HFFc6 (cell line): ENCODE measurements around the gene IFNL4. TPM values are rescaled to one million over a fixed set of nuclear protein-coding genes. Genes with fewer than 3 reads are reported as not detected.

ENCODE experiments used
- DNase-seq: peaks from one replicate; pipeline ENCODE4 v3.0.0-alpha.2; 2018
- H3K27ac Mint-ChIP-seq: 2 replicates; pipeline ENCODE4 v1.8.0; 2020; ENCODE audit warnings: mild to moderate bottlenecking, mixed read lengths
- H3K27me3 Mint-ChIP-seq: 2 replicates; pipeline ENCODE4 v1.8.0; 2021; ENCODE audit warnings: mild to moderate bottlenecking, moderate library complexity, mixed read lengths; ENCODE audit not compliant: insufficient read depth
- H3K36me3 Mint-ChIP-seq: 2 replicates; pipeline ENCODE4 v1.8.0; 2021; ENCODE audit warnings: low read depth, mixed read lengths
- H3K4me1 Mint-ChIP-seq: 2 replicates; pipeline ENCODE4 v1.8.0; 2020; ENCODE audit warnings: low read depth, mixed read lengths
- H3K4me3 Mint-ChIP-seq: 2 replicates; pipeline ENCODE4 v1.8.0; 2020; ENCODE audit warnings: mild to moderate bottlenecking, moderate library complexity, mixed read lengths
- H3K9me3 Mint-ChIP-seq: 2 replicates; pipeline ENCODE4 v1.8.0; 2020; ENCODE audit warnings: mild to moderate bottlenecking, mixed read lengths
- CTCF ChIP-seq: fragments of 200-600 bp; sonication (generic); IDR thresholded peaks from 2 replicates; pipeline ENCODE4 v1.5.0; 2021; ENCODE audit warnings: antibody characterized with exemption, mild to moderate bottlenecking
- total RNA-seq, 6 experiments: library from RNA; stranded (reverse); fragmentation: NEBNext Ultra II Directional; extraction: Animal tissue kit (Norgen Biotek cat#: 25700); gene quantifications; 2 replicates in 1 of 6; 3 replicates in 5 of 6; pipeline ENCODE4 v1.2.3, GENCODE V29; 2021

The IFNL4 gene
- total RNA-seq, 6 experiments from 2014 or later: not detected

DNA sequence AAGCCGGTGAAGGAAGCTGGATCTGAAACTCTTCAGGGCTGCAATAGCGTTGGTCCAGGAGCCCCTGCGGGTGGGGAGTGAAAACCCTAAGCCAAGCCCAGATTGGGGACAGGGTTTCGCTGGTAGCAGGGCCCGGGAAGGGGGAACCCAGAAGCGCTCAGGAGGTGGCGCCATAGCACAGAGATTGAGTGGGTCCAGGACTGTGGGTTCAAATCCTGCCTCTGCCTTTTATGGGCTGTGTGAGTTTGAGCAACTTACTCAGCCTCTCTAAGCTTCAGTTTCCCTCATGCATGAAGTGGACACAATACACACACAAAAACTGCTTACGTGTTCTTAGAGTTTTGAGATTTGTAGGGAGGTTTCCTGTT is 36.3 kb downstream of the IFNL4 start:
- H3K36me3 Mint-ChIP-seq: no peaks in the 10 kb centered on the region
- peaks cover 8% of the 10 kb centered on the region for H3K9me3 Mint-ChIP-seq
- no peak for DNase-seq
- no peak overlapping the region for H3K27ac Mint-ChIP-seq
- no peaks in the 10 kb centered on the region for H3K4me1 Mint-ChIP-seq
- peak; percentile 58 for TF ChIP-seq CTCF
- H3K27me3 Mint-ChIP-seq: peaks cover 34% of the 10 kb centered on the region
- no peak overlapping the region for H3K4me3 Mint-ChIP-seq

DNA sequence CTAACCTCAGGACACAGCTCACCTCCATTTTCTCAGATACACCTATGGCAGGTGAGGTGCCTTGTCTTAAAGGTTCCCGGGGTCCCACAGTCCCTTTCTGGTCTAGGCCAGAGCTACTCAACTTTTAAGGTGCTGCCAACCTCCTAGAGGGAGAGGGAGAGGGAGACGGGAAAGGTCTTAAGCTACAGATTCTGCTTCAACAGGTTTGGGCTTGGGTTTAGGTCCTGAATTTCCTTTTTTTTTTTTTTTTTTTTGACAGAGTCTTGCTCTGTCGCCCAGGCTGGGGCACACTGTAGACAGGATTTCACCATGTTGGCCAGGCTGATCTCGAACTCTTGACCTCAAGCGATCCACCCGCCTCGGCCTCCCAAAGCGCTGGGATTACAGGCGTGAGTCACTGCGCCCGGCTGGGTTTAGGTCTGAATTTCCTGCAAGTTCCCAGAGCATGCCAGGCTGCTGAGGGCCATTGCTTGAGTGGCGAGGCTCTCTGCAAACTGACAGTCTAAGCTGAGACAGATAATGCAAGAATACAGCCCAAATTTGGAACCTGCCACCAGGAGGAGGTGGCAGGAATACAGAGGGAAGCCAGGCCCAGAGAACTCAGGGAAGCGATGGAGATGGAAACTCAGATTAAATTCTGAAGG is 36.8 kb downstream of the IFNL4 start:
- DNase-seq: no peak

DNA sequence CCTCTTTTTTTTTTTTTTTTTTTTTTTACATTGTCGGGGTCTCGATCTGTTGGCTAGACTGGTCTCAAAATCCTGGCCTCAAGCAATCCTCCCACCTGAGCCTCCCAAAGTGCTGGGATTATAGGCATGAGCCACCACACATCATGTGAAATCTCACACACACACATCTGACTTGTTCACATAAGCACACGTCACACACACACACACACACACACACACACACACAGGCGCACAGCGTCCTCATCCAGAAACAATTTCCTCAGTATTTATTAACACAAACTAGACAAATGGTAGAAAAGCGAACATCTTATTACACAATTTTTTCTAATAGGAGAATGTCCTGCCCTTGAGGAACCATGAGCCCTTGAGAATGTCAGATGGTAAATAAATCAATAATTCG is 39.5 kb downstream of the IFNL4 start:
- no peak overlapping the region for H3K4me3 Mint-ChIP-seq
- no peak for TF ChIP-seq CTCF
- no peaks in the 10 kb centered on the region for H3K4me1 Mint-ChIP-seq
- peaks cover 46% of the 10 kb centered on the region for H3K27me3 Mint-ChIP-seq
- no peak for DNase-seq
- H3K27ac Mint-ChIP-seq: no peak overlapping the region
- no peaks in the 10 kb centered on the region for H3K9me3 Mint-ChIP-seq
- H3K36me3 Mint-ChIP-seq: no peaks in the 10 kb centered on the region

More for the DNA sequence above, 36.8 kb downstream of the IFNL4 start:
- no peak overlapping the region for H3K27ac Mint-ChIP-seq
- peaks cover 4% of the 10 kb centered on the region; the same call in 1 of the 2 replicates for H3K9me3 Mint-ChIP-seq
- no peak for TF ChIP-seq CTCF
- peaks cover 35% of the 10 kb centered on the region for H3K27me3 Mint-ChIP-seq
- H3K36me3 Mint-ChIP-seq: no peaks in the 10 kb centered on the region
- H3K4me1 Mint-ChIP-seq: no peaks in the 10 kb centered on the region
- H3K4me3 Mint-ChIP-seq: no peak overlapping the region

GRCh38 chr19:39208175-39208795 is 40.4 kb downstream of the IFNL4 start:
- no peak for DNase-seq
- no peak for TF ChIP-seq CTCF
- no peaks in the 10 kb centered on the region for H3K4me1 Mint-ChIP-seq
- H3K27me3 Mint-ChIP-seq: peaks cover 50% of the 10 kb centered on the region
- H3K27ac Mint-ChIP-seq: no peak overlapping the region
- no peak overlapping the region for H3K4me3 Mint-ChIP-seq
- no peaks in the 10 kb centered on the region for H3K9me3 Mint-ChIP-seq
- no peaks in the 10 kb centered on the region for H3K36me3 Mint-ChIP-seq

DNA sequence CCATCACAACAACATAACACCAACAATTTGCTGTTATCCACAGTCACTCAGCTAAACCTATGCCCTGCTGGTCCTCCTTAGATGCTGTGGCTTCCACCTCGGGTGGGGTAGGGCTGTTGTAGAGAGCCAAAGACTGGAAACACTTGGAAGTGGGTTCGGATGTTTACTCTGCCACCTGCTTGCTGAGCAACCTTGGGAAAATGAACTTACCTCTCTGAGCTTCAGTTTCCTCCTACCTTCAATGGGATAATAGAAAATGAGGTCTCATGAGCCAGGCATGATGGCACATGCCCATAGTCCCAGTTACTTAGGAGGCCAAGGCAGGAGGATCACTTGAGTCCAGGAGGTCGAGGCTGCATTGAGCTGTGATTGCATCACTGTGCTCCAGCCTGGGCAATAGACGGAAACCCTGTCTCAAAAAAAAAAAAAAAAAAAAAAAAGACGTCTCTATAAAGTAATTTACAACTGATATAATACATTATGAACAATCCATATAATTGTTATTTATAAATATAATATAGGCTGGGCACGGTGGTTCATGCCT is 41.3 kb downstream of the IFNL4 start:
- Mint-ChIP-seq H3K27me3 (peaks cover 58% of the 10 kb centered on the region), H3K36me3 (no peaks in the 10 kb centered on the region), H3K4me1 (no peaks in the 10 kb centered on the region), H3K9me3 (no peaks in the 10 kb centered on the region), H3K27ac (no peak overlapping the region), H3K4me3 (no peak overlapping the region)
- DNase-seq: no peak
- TF ChIP-seq CTCF: no peak
